ENCODE measurements around the gene NCBP3.

GRCh38 chr17:3879186-3879585 lies 33.1 kb upstream of the NCBP3 start:
- TF ChIP-seq, protein P1, sequence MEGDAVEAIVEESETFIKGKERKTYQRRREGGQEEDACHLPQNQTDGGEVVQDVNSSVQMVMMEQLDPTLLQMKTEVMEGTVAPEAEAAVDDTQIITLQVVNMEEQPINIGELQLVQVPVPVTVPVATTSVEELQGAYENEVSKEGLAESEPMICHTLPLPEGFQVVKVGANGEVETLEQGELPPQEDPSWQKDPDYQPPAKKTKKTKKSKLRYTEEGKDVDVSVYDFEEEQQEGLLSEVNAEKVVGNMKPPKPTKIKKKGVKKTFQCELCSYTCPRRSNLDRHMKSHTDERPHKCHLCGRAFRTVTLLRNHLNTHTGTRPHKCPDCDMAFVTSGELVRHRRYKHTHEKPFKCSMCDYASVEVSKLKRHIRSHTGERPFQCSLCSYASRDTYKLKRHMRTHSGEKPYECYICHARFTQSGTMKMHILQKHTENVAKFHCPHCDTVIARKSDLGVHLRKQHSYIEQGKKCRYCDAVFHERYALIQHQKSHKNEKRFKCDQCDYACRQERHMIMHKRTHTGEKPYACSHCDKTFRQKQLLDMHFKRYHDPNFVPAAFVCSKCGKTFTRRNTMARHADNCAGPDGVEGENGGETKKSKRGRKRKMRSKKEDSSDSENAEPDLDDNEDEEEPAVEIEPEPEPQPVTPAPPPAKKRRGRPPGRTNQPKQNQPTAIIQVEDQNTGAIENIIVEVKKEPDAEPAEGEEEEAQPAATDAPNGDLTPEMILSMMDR (IDR thresholded peaks at IDR 0.05): no peak
- no peak for TF ChIP-seq EP300 (IDR thresholded peaks at IDR 0.05)

All from tibial nerve (tissue), 4 donors.